K562 (cell line): Measurements from ENCODE around the gene ZNF853. TPM values are rescaled to one million over a fixed set of nuclear protein-coding genes. Genes with fewer than 3 reads are reported as not detected.
A peak's percentile ranks its signal among the peaks of the same experiment; 100 is the strongest.

Experiments used
- FOXA3 ChIP-seq, 2 experiments: fragments of 450-650 bp in 1 of 2; sonication (generic) in 1 of 2; formaldehyde crosslinking; IDR thresholded peaks in 1 of 2; conservative IDR thresholded peaks in 1 of 2; 2 replicates each; pipeline versions ENCODE4 v1.4.0 to v1.8.0; 2020 to 2022; ENCODE audit warnings: mild to moderate bottlenecking in 2 of 2, missing genetic modification reagents in 1 of 2
- NBN ChIP-seq: fragments of 450-650 bp; IDR thresholded peaks from 2 replicates; pipeline ENCODE4 v1.6.1; 2016; ENCODE audit warnings: low read depth, mild to moderate bottlenecking
- NR2C2 ChIP-seq, 2 experiments: fragments of 200-800 bp in 1 of 2; sonication (Bioruptor generic) in 1 of 2; sonication (generic) in 1 of 2; formaldehyde crosslinking in 1 of 2; IDR thresholded peaks; 2 replicates each; pipeline versions ENCODE4 v1.6.1 to v1.8.0; 2016 to 2022; ENCODE audit warnings: mild to moderate bottlenecking in 1 of 2, missing compliant biosample characterization in 1 of 2, missing genetic modification characterization in 1 of 2, missing genetic modification reagents in 1 of 2
- ZNF551 ChIP-seq: fragments of 250-450 bp; sonication (Bioruptor Pico); IDR thresholded peaks from 2 replicates; pipeline ENCODE4 v1.5.0; 2021; ENCODE audit warnings: mild to moderate bottlenecking, moderate library complexity
- polyA plus RNA-seq, 8 experiments: library from polyadenylated mRNA; depleted of rRNA in 4 of 8; stranded (reverse) in 5 of 8; unstranded in 3 of 8; fragments of >200 nt; fragmentation: Nextera tagmentation in 2 of 8; fragmentation: Illumina TruSeq in 1 of 8; extraction: Ambion mirVana in 2 of 8; extraction: Trizol in 1 of 8; gene quantifications; 2 replicates each; pipeline versions ENCODE4 v1.2.1 to v1.2.3, GENCODE V29; 2011 to 2014; ENCODE audit warnings: inconsistent platforms in 1 of 8, missing spikeins in 1 of 8
- total RNA-seq, 7 experiments: library from RNA; depleted of rRNA in 6 of 7; stranded (reverse); fragments of >200 nt in 6 of 7; fragmentation: Illumina TruSeq in 2 of 7; extraction: Trizol in 2 of 7; gene quantifications; 2 replicates each; pipeline versions ENCODE4 v1.2.1 to v1.2.3, GENCODE V29; 2011 to 2021; ENCODE audit warnings: low replicate concordance in 1 of 7
- TF ChIP-seq, protein P1 (sequence below), 2 experiments: fragments of 450-650 bp; IDR thresholded peaks; 2 replicates each; pipeline ENCODE4 v1.6.1; 2016; ENCODE audit warnings: mild to moderate bottlenecking in 2 of 2, borderline replicate concordance in 1 of 2, low read depth in 1 of 2, moderate library complexity in 1 of 2

Gene ZNF853
- total and polyA plus RNA-seq, 9 of the 15 experiments (the other 6 are each of a cell fraction or from before 2014, with no cell fraction given), result 0.03 TPM; not detected in 8

DNA sequence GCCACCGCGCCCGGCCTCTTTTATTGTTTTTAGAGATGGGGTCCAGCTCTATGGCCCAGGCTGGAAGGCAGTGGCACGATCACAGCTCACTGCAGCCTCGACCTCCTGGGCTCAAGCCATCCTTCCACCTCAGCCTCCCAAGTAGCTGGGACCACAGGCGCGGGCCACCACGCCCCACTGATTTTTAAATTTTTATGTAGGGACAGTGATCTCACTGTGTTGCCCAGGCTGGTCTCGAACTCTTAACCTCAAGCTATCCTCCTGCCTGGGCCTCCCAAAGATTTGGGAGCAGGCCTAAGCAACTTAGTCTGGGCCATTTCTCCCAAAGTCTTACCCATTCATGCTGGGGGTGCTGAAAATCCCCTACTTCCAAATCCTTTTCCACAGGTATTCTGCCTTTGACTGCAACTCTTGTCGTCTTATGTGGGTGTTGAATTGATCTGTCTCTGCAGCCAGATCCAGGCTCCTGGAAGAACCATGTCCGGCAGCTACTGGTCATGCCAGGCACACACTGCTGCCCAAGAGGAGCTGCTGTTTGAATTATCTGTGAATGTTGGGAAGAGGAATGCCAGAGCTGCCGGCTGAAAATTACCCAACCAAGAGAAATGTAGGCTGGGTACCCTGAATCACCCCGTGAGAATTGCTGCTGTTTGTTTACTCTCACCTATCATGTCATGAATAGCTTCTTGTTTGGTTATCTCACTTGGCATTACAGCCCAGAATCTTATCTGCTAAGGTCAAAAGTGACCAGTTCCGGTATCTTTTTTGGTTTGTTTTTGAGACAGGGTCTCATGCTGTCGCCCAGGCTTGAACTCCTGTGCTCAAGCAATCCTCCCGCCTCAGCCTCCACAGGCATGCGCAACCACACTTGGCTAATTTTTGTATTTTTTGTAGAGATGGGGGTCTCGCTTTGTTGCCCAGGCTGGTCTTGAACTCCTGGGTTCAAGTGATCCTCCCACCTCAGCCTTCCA is 37.0 kb upstream of the ZNF853 start (continued):
- TF ChIP-seq NR2C2 (CRISPR knock-in tag; IDR thresholded peaks at IDR 0.05) (no peak), NR2C2 (tag; IDR thresholded peaks at IDR 0.05) (peak; percentile 34; the same call in 1 of the 2 replicates), NBN (no peak), ZNF551 (CRISPR knock-in tag) (no peak), FOXA3 (CRISPR knock-in tag; conservative IDR thresholded peaks at IDR 0.05 in 1 of 2, IDR thresholded peaks at IDR 0.05 in 1 of 2) (0 out of 4 replicates have a peak, but pooled peaks of 1 of the 2 experiments have one; percentile 18)
- TF ChIP-seq, protein P1, sequence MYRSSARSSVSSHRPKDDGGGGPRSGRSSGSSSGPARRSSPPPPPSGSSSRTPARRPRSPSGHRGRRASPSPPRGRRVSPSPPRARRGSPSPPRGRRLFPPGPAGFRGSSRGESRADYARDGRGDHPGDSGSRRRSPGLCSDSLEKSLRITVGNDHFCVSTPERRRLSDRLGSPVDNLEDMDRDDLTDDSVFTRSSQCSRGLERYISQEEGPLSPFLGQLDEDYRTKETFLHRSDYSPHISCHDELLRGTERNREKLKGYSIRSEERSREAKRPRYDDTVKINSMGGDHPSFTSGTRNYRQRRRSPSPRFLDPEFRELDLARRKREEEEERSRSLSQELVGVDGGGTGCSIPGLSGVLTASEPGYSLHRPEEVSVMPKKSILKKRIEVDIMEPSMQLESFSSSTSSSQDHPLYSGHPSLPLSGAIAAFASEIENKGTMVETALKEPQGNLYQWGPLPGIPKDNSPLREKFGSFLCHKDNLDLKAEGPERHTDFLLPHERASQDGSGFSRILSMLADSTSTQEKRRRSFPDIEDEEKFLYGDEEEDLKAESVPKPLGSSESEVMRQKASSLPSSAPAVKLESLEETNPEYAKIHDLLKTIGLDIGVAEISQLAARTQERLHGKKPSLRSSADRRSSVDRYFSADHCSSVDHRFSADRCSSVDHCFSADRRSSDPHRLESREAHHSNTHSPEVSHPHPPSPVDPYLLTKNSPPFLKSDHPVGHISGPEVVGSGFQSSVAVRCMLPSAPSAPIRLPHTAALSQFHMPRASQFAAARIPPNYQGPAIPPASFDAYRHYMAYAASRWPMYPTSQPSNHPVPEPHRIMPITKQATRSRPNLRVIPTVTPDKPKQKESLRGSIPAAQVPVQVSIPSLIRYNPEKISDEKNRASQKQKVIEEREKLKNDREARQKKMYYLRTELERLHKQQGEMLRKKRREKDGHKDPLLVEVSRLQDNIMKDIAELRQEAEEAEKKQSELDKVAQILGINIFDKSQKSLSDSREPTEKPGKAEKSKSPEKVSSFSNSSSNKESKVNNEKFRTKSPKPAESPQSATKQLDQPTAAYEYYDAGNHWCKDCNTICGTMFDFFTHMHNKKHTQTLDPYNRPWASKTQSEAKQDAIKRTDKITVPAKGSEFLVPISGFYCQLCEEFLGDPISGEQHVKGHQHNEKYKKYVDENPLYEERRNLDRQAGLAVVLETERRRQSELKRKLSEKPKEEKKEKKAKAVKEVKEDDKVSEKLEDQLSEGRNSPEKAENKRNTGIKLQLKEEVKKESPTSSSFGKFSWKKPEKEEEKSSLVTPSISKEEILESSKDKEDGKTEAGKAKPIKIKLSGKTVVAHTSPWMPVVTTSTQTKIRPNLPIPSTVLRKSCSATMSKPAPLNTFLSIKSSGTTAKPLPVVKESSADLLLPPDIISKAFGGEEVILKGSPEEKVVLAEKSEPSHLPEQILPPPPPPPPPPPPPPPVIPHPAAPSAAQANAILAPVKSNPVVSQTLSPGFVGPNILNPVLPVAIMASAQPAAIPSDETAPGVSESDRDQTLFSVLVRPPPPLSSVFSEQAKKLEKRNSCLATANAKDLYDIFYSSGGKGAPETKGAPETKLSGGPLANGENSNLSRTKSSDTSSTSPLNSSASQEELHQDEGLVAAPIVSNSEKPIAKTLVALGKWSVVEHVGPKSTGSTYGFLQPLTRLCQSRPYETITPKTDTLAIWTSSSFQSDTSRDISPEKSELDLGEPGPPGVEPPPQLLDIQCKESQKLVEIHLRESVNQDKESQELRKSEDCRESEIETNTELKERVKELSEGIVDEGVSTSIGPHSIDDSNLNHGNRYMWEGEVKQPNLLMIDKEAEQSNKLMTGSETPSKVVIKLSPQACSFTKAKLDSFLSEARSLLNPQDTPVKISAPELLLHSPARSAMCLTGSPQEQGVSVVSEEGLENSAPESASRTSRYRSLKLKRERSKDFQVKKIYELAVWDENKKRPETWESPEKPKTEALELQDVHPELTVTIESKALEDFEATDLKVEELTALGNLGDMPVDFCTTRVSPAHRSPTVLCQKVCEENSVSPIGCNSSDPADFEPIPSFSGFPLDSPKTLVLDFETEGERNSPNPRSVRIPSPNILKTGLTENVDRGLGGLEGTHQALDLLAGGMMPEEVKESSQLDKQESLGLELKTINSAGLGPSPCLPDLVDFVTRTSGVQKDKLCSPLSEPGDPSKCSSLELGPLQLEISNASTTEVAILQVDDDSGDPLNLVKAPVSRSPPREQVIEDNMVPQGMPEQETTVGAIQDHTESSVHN (IDR thresholded peaks at IDR 0.05; ENCODE audit: borderline replicate concordance in 1 of 2, low read depth in 1 of 2), result no peak
- TF ChIP-seq, all 486 proteins: peak for 10
